PC-9 (cell line): ENCODE results near the gene GRID2IP.

Source experiments
- CTCF ChIP-seq: fragments of 200-600 bp; sonication (generic); conservative IDR thresholded peaks from 2 replicates; pipeline ENCODE4 v1.6.1; 2017; ENCODE audit warnings: mixed run types, antibody characterized with exemption, mild to moderate bottlenecking, moderate library complexity
- EZH2 ChIP-seq: fragments of 200-600 bp; sonication (generic); IDR thresholded peaks from 2 replicates; pipeline ENCODE4 v1.8.0; 2017; ENCODE audit warnings: antibody characterized with exemption, low read depth

GRCh38 chr7:6554848-6555247, 3.6 kb upstream of the GRID2IP start:
- no peak for TF ChIP-seq CTCF
- TF ChIP-seq EZH2 = no peak
